ENCODE results near the gene FAM24B. TPM values are rescaled to one million over a fixed set of nuclear protein-coding genes. Genes with fewer than 3 reads are reported as not detected.
A peak's percentile ranks its signal among the peaks of the same experiment; 100 is the strongest.

FAM24B gene
- polyA plus RNA-seq, 1 donor from 2014 or later = 10.5 TPM

DNA sequence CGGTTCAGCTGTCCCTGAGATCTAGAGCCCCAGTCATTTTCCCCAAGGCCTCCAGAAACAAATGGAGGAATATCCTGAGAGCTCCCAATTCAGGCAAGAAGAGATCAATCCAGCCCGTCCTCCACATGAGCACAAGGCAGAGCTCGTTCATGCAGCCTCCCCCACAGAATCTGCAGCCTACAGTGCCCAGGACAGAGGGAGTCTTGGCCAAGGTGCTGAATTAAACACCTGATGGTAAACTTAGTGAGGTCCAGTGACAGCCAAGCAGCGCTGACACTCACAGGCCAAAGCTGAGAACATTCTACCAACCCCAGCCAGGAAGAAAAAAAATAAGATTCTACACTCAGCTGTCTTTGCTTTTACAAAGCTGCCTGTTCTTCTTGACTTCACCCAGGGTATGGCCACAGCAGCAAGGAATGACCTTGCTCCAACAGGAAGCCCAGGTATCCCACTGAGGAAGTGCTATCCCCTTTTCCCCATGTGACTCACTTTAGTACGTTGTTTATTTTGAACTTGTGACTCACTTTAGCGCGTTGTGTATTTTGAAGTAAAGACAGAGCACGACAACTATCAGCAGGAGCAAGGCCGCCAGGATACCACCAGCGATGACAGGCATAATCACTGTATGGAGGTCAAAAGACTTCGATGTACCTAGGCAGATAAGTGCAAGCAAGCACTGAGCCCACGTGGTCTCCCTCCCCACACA, 29.3 kb downstream of the FAM24B start:
- Mint-ChIP-seq H3K27me3 (no peaks in the 10 kb centered on the region), H3K27ac (peak overlapping the region in 1 of 3 donors; percentile 74), H3K4me1 (peaks cover 0 to 2% (median 0%) of the 10 kb centered on the region in 3 donors), H3K9me3 (peaks cover 0 to 8% (median 0%) of the 10 kb centered on the region in 3 donors), H3K4me3 (no peak overlapping the region), H3K36me3 (peaks cover 9% of the 10 kb centered on the region)

DNA sequence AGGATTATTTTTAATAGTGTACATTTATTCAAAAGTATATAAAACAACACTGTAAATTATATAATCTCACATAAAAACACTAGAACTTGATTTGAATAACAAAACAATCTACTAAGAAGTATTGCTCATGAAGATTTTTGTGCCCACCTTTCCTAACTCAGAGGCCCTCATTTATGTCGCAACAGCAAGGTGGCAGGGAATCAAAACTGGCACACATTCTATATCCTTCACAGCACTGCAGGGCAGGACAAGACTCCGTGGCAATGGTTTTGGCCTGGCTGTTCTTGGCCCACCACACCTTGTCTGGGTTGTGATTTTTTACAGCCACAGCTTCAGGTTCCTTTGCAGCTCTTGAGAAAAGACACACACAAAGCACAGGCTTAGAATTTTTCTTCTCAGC, 30.3 kb downstream of the FAM24B start:
- peaks cover 0 to 2% (median 0%) of the 10 kb centered on the region in 3 donors for H3K4me1 Mint-ChIP-seq
- H3K27me3 Mint-ChIP-seq = no peaks in the 10 kb centered on the region
- H3K4me3 Mint-ChIP-seq = no peak overlapping the region
- peaks cover 0 to 8% (median 0%) of the 10 kb centered on the region in 3 donors for H3K9me3 Mint-ChIP-seq
- no peak overlapping the region for H3K27ac Mint-ChIP-seq
- peaks cover 5% of the 10 kb centered on the region for H3K36me3 Mint-ChIP-seq

DNA sequence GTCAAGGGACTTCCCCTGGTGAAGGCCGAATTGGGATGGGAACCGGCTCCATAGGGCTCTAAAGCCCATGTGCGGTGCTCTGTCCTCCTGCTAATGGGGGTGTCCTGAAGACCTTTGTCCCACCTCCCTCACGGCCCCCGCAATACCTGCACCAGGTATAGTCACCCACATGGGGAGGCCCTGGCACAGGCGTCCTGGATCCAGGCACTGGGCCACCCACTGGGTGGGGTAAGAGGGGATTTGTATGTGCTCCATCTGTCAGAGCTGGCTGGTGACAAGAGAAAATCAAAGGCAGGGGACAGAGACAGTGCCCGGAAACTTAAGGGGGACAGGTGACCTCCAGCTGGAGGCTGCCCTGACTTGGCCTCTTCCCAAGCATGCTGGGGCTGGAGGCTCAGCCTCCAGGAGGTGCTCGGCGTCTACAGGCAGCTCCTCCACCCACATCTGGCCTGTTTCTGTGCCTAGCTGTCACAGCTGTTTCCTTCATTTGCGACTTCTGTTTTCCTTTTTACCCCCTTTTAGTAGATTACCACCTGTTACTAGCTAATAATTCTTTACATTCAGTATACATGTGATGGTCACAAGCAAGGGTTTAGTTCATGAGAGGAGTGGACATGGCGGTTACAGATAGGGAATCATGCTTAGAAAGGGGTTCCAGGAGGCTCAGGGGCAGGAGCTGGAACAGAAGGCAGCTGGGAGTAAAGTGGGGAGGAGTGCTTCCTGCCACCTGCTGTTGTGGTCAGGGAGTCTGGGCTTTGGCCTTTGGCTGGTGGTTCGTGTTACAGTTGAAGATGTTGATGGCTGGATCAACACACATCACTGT, 31.4 kb downstream of the FAM24B start:
- peaks cover 0 to 4% (median 0%) of the 10 kb centered on the region in 3 donors for H3K9me3 Mint-ChIP-seq
- peaks cover 0 to 2% (median 0%) of the 10 kb centered on the region in 3 donors for H3K4me1 Mint-ChIP-seq
- no peak overlapping the region for H3K27ac Mint-ChIP-seq
- H3K36me3 Mint-ChIP-seq = peaks cover 5% of the 10 kb centered on the region
- no peaks in the 10 kb centered on the region for H3K27me3 Mint-ChIP-seq
- H3K4me3 Mint-ChIP-seq = peak overlapping the region in 1 of 4 donors; percentile 21

- H3K9me3 Mint-ChIP-seq = peaks cover 0 to 8% (median 0%) of the 10 kb centered on the region in 3 donors
- H3K36me3 Mint-ChIP-seq = peaks cover 5% of the 10 kb centered on the region
- peaks cover 0 to 2% (median 0%) of the 10 kb centered on the region in 3 donors for H3K4me1 Mint-ChIP-seq
- H3K27me3 Mint-ChIP-seq = no peaks in the 10 kb centered on the region
- H3K27ac Mint-ChIP-seq = peak within 1 kb of the TSS in 1 of 3 donors; percentile 32
- no peak within 1 kb of the TSS for H3K4me3 Mint-ChIP-seq
Measured at GRCh38 chr10:122845783-122846332, 33.5 kb downstream of the FAM24B start, which contains the start of gene CUZD1. CUZD1 (minus strand) TSS chr10:122845857; CDS start chr10:122845843, 14 bp downstream.

DNA sequence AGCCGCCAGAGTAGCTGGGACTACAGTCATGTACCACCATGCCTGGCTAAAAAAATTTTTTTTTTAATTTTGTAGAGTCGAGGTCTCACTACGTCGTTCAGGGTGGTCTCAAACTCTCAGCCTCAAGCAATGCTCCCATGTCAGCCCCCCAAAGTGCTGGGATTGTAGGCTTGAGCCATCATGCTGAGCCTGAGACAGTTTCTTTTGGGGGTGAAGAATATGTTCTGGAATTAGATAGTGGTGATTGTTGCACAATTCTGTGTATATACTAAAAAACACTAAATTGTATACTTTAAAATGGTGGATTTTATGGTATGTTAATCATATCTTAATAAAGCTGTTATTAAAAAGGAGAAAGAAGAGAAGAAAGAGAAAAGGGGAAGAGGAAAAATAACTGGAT, 35.2 kb downstream of the FAM24B start:
- Mint-ChIP-seq H3K27ac (no peak overlapping the region), H3K4me3 (no peak overlapping the region), H3K9me3 (peaks cover 0 to 8% (median 0%) of the 10 kb centered on the region in 3 donors), H3K4me1 (peaks cover 0 to 2% (median 0%) of the 10 kb centered on the region in 3 donors), H3K27me3 (no peaks in the 10 kb centered on the region), H3K36me3 (peaks cover 3% of the 10 kb centered on the region)

DNA sequence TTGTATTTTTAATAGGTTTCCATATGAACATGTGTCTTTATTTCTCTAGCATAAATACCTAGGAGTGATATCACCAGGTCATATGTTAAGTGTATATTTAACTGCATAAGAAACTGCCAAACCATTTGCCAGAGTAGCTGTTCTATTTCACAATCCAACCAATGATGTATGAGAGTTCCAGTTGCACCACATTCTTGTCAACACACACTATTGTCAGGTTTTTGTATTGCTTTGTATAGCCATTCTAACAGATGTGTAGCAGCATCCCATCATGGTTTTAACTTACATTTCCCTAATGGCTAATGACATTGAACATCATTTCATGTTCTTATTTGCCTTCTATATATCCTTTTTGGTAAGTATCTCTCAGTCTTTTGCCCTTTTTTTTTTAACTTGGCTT, 37.8 kb downstream of the FAM24B start:
- no peaks in the 10 kb centered on the region for H3K4me1 Mint-ChIP-seq
- no peak overlapping the region for H3K27ac Mint-ChIP-seq
- no peak overlapping the region for H3K4me3 Mint-ChIP-seq
- H3K27me3 Mint-ChIP-seq = no peaks in the 10 kb centered on the region
- peaks cover 0 to 7% (median 1%) of the 10 kb centered on the region in 3 donors for H3K9me3 Mint-ChIP-seq
- H3K36me3 Mint-ChIP-seq = peaks cover 10% of the 10 kb centered on the region

- Mint-ChIP-seq H3K36me3 (peaks cover 7% of the 10 kb centered on the region), H3K9me3 (peaks cover 0 to 9% (median 1%) of the 10 kb centered on the region in 3 donors), H3K4me1 (no peaks in the 10 kb centered on the region), H3K27ac (no peak overlapping the region), H3K4me3 (no peak overlapping the region), H3K27me3 (no peaks in the 10 kb centered on the region)
Measured at GRCh38 chr10:122839505-122839904, 39.9 kb downstream of the FAM24B start.

- peaks cover 7% of the 10 kb centered on the region for H3K36me3 Mint-ChIP-seq
- no peaks in the 10 kb centered on the region for H3K27me3 Mint-ChIP-seq
- no peak overlapping the region for H3K27ac Mint-ChIP-seq
- H3K4me3 Mint-ChIP-seq = no peak overlapping the region
- no peaks in the 10 kb centered on the region for H3K4me1 Mint-ChIP-seq
- H3K9me3 Mint-ChIP-seq = peaks cover 0 to 9% (median 1%) of the 10 kb centered on the region in 3 donors
Measured at GRCh38 chr10:122838880-122839279, 40.5 kb downstream of the FAM24B start.

DNA sequence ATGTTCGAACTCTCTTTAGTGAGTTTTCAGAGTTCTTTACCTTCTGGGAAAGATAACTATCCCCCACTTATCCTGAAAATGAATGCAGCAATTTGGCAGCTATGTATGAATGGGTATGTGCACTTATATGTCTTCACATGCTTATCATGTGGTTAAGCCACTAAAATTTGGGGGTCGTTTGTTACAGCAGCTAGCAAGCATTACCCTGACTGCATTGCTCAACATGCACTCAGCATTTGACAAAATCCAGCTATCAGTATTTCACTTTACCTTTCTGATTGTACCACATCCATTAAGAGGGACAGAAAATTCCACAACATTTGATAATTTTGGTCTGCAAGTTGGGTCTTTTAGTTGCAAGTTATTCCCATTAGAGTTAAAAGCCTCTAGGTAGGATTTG, 43.5 kb downstream of the FAM24B start:
- Mint-ChIP-seq H3K27ac (no peak overlapping the region), H3K9me3 (peaks cover 1 to 6% (median 1%) of the 10 kb centered on the region in 3 donors), H3K4me3 (no peak overlapping the region), H3K36me3 (peaks cover 10% of the 10 kb centered on the region), H3K27me3 (no peaks in the 10 kb centered on the region), H3K4me1 (no peaks in the 10 kb centered on the region)

DNA sequence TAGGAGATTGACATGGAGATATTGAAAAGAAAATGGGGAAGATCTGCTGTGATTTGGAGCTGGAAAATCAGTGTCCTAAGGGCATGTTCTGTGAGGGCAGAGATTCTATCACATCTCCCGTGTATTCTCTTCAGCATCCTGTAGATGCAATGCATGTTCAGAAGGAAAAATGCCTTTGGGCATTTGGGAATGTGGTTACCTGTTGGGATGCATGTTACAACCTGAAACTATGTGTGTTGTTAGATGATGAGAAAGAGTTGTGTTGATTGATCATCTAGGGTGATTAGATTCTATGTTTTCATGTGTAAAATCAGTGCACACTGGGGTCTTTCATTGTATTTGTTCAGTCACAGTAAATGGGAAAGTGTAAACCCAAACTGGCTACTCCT, 48.4 kb downstream of the FAM24B start:
- H3K9me3 Mint-ChIP-seq = peaks cover 1 to 11% (median 3%) of the 10 kb centered on the region in 3 donors
- H3K27me3 Mint-ChIP-seq = peaks cover 1% of the 10 kb centered on the region
- H3K4me3 Mint-ChIP-seq = no peak overlapping the region
- H3K4me1 Mint-ChIP-seq = no peaks in the 10 kb centered on the region
- H3K27ac Mint-ChIP-seq = peak overlapping the region in 1 of 3 donors; percentile 9
- peaks cover 7% of the 10 kb centered on the region for H3K36me3 Mint-ChIP-seq

DNA sequence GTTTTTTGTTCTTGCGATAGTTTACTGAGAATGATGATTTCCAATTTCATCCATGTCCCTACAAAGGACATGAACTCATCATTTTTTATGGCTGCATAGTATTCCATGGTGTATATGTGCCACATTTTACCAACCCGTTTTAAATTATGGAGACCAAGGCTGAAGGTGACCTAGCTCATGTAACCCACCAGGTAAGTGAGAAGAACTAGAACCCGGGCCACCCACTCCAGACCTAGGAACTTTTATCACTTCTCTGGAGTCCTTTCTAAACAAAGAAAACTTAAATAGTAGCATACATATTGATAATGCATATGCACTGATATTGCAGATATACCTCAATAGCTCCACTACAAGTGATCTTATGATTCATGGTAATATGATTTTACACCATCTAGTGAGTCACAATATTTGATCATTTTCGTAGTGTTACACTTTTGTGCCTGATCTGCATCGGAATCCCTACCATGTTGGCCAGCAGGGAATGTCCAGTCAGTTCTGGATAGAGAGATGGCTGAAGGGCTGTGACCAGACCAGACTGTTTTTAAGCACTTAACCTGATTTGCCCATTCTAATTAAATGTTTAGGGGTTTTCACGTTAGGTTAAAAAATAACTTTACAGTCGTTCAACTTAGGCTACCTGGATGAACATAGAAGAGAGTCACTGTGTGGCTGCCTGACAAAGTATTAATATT, 49.0 kb downstream of the FAM24B start:
- Mint-ChIP-seq H3K4me1 (no peaks in the 10 kb centered on the region), H3K27ac (peak overlapping the region in 1 of 3 donors; percentile 9), H3K9me3 (peaks cover 1 to 9% (median 3%) of the 10 kb centered on the region in 3 donors), H3K27me3 (peaks cover 1% of the 10 kb centered on the region), H3K36me3 (peaks cover 7% of the 10 kb centered on the region), H3K4me3 (no peak overlapping the region)

DNA sequence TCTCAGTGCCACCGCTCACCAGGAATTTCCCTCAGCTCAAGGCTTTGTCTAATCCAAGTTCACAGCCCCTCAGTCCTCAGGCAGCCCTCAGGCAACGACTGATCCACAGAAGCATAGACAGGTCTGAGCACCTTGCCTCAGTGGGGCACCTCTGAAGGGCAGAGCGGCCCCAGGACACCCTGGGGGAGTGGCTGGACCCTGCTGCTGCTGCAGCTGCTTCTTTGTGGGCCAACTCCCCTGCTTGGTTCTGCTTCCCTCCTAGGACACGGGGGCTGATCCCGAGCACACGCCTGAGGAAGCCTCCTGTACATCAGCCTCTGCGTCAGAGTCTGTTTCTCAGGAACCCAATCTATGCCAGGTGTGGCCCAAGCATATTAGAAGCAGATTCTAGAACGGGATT, 49.9 kb downstream of the FAM24B start:
- H3K4me1 Mint-ChIP-seq = no peaks in the 10 kb centered on the region
- peaks cover 10% of the 10 kb centered on the region for H3K36me3 Mint-ChIP-seq
- H3K9me3 Mint-ChIP-seq = peaks cover 1 to 9% (median 3%) of the 10 kb centered on the region in 3 donors
- peaks cover 1% of the 10 kb centered on the region for H3K27me3 Mint-ChIP-seq
- no peak overlapping the region for H3K4me3 Mint-ChIP-seq
- no peak overlapping the region for H3K27ac Mint-ChIP-seq

GRCh38 chr10:122828716-122829255, 50.6 kb downstream of the FAM24B start:
- Mint-ChIP-seq H3K27me3 (peaks cover 2% of the 10 kb centered on the region), H3K9me3 (peaks cover 1 to 9% (median 3%) of the 10 kb centered on the region in 3 donors), H3K36me3 (peaks cover 10% of the 10 kb centered on the region), H3K4me1 (no peaks in the 10 kb centered on the region), H3K27ac (no peak overlapping the region), H3K4me3 (no peak overlapping the region)

DNA sequence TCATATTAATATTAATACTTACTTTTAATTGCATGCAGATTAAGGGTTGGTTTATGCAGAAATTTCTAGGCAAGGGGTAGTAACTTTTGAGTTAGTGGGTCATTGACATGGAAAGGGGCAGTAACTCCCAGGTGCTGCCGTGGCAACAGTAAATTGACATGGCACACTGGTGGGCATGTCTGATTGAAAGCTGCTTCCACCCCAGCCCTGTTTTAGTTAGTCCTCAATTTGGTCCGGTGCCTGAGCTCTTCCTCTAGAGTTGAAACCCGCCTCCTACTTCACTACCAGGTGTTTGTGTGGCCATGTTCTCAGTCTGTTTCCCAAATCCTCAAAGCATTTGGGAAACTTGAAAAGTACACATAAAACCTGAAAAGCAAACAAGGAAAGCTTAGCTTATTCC, 52.1 kb downstream of the FAM24B start:
- Mint-ChIP-seq H3K27ac (no peak overlapping the region), H3K36me3 (peaks cover 10% of the 10 kb centered on the region), H3K9me3 (peaks cover 1 to 9% (median 3%) of the 10 kb centered on the region in 3 donors), H3K27me3 (peaks cover 8% of the 10 kb centered on the region), H3K4me3 (no peak overlapping the region), H3K4me1 (no peaks in the 10 kb centered on the region)
